Lung (tissue), 12 donors: ENCODE measurements around the gene TMCC2. TPM values are rescaled to one million over a fixed set of nuclear protein-coding genes. Genes with fewer than 3 reads are reported as not detected.

ENCODE experiments used
- ATAC-seq: fragments of 200-7000 bp; cut with Tn5 transposase; one replicate; pipeline ENCODE4 v1.9.1; 2020; ENCODE audit warnings: moderate number of reproducible peaks; ENCODE audit not compliant: insufficient read depth, low FRiP score
- DNase-seq, 3 donors: peaks; one replicate each; pipeline ENCODE4 v3.0.0-alpha.2; 2013 to 2017
- H3K27ac ChIP-seq, 2 donors: one replicate each; pipeline ENCODE4 v1.5.1; 2013; ENCODE audit warnings: mild to moderate bottlenecking in 2 of 2, moderate library complexity in 2 of 2, control low read depth in 1 of 2, inconsistent platforms in 1 of 2, low read depth in 1 of 2, low read length in 1 of 2
- H3K27me3 ChIP-seq, 3 donors: one replicate each; pipeline ENCODE4 v1.5.1; 2013; ENCODE audit warnings: low read length in 2 of 3; ENCODE audit not compliant: control insufficient read depth in 3 of 3, insufficient read depth in 3 of 3
- H3K36me3 ChIP-seq, 4 donors: one replicate each; pipeline ENCODE4 v1.5.1; 2013; ENCODE audit warnings: low read length in 4 of 4, mild to moderate bottlenecking in 1 of 4, moderate library complexity in 1 of 4; ENCODE audit not compliant: control insufficient read depth in 4 of 4, insufficient read depth in 4 of 4
- H3K4me1 ChIP-seq, 5 donors: one replicate each; pipeline ENCODE4 v1.5.1; 2013; ENCODE audit warnings: low read length in 5 of 5, mild to moderate bottlenecking in 2 of 5, moderate library complexity in 1 of 5; ENCODE audit not compliant: control insufficient read depth in 5 of 5, insufficient read depth in 5 of 5
- H3K4me3 ChIP-seq: one replicate; pipeline ENCODE4 v1.5.1; 2013; ENCODE audit warnings: mild to moderate bottlenecking, control low read depth, moderate library complexity
- H3K9ac ChIP-seq, 2 donors: one replicate each; pipeline ENCODE4 v1.5.1; 2013; ENCODE audit warnings: low read length in 2 of 2, control low read depth in 1 of 2; ENCODE audit not compliant: insufficient read depth in 1 of 2
- H3K9me3 ChIP-seq, 4 donors: one replicate each; pipeline ENCODE4 v1.5.1; 2013; ENCODE audit warnings: low read length in 3 of 4, mild to moderate bottlenecking in 1 of 4, moderate library complexity in 1 of 4; ENCODE audit not compliant: control insufficient read depth in 4 of 4, insufficient read depth in 3 of 4
- WGBS, 2 donors: extraction: QIAGEN DNeasy Blood & Tissue Kit; methylation state at CpG; one replicate each; pipeline ENCODE4 v1.1.7; 2013; 5-methylcytosine and 5-hydroxymethylcytosine counted together
- polyA plus RNA-seq, 2 donors: library from polyadenylated mRNA; stranded (reverse); fragments of 200-250 nt; gene quantifications; one replicate each; pipeline ENCODE4 v1.2.1, GENCODE V29; 2013
- total RNA-seq, 2 donors: library from RNA; depleted of rRNA in 1 of 2; stranded (reverse); fragments of >200 nt in 1 of 2; gene quantifications; one replicate each; pipeline ENCODE4 v1.2.1, GENCODE V29; 2014 to 2021
- TF ChIP-seq, protein P1 (sequence below): IDR thresholded peaks from 2 replicates; pipeline ENCODE4 v1.5.1; 2012; ENCODE audit warnings: mild to moderate bottlenecking; ENCODE audit errors: control extremely low read depth, extremely low read depth
- donor health status: control.
- donor health status: control.
- donor health status: Bipolar disorder and iron deficiency.
- donor health status: healthy.
- donor health status: DM: yes; HTN: yes; CAD: no.

Gene TMCC2
- total and polyA plus RNA-seq, 4 donors: 1.9 to 27.0 (median 2.4) TPM

- no peak overlapping the region for H3K9ac ChIP-seq
- 92 to 94% methylated on average over 48 of the region's 48 CpGs for WGBS, 2 donors
- no peak overlapping the region for H3K27ac ChIP-seq
- H3K4me1 ChIP-seq: peaks cover 0 to 12% (median 5%) of the 10 kb centered on the region in 5 donors
- TF ChIP-seq, protein P1, sequence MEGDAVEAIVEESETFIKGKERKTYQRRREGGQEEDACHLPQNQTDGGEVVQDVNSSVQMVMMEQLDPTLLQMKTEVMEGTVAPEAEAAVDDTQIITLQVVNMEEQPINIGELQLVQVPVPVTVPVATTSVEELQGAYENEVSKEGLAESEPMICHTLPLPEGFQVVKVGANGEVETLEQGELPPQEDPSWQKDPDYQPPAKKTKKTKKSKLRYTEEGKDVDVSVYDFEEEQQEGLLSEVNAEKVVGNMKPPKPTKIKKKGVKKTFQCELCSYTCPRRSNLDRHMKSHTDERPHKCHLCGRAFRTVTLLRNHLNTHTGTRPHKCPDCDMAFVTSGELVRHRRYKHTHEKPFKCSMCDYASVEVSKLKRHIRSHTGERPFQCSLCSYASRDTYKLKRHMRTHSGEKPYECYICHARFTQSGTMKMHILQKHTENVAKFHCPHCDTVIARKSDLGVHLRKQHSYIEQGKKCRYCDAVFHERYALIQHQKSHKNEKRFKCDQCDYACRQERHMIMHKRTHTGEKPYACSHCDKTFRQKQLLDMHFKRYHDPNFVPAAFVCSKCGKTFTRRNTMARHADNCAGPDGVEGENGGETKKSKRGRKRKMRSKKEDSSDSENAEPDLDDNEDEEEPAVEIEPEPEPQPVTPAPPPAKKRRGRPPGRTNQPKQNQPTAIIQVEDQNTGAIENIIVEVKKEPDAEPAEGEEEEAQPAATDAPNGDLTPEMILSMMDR: no peak
- DNase-seq (no peak), ATAC-seq (no peak)
- peaks cover 0 to 10% (median 0%) of the 10 kb centered on the region in 4 donors for H3K36me3 ChIP-seq
- H3K4me3 ChIP-seq: no peak overlapping the region
- H3K9me3 ChIP-seq: no peaks in the 10 kb centered on the region
- H3K27me3 ChIP-seq: no peaks in the 10 kb centered on the region
Measured at GRCh38 chr1:205268846-205269680, 41.3 kb downstream of the TMCC2 start.

DNA sequence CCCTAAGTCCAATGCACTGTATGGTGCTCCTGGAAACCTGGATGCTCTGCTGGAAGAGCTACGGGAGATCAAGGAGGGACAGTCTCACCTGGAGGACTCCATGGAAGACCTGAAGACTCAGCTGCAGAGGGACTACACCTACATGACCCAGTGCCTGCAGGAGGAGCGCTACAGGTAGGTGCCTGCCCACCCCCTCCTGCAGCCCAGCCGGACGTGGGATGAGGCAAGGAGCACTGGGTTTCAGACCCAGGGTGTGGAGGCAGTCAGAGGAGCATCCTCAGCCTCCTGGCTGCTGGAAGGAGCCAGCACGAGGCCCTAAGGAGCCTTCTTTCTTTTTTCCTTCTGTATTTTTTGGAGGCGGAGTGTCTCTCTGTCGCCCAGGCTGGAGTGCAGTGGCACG lies 42.0 kb downstream of the TMCC2 start:
- ATAC-seq (no peak), DNase-seq (no peak)
- H3K4me3 ChIP-seq: no peak overlapping the region
- peaks cover 0 to 12% (median 5%) of the 10 kb centered on the region in 5 donors for H3K4me1 ChIP-seq
- TF ChIP-seq, protein P1: no peak
- no peaks in the 10 kb centered on the region for H3K9me3 ChIP-seq
- H3K9ac ChIP-seq: no peak overlapping the region
- H3K27ac ChIP-seq: no peak overlapping the region
- H3K36me3 ChIP-seq: peaks cover 0 to 10% (median 0%) of the 10 kb centered on the region in 4 donors
- WGBS, 2 donors: 92 to 93% methylated on average over 8 of the region's 8 CpGs
- no peaks in the 10 kb centered on the region for H3K27me3 ChIP-seq

- Histone ChIP-seq H3K27me3 (no peaks in the 10 kb centered on the region), H3K9me3 (no peaks in the 10 kb centered on the region), H3K27ac (no peak overlapping the region), H3K4me1 (peaks cover 0 to 12% (median 5%) of the 10 kb centered on the region in 5 donors), H3K36me3 (peaks cover 0 to 10% (median 0%) of the 10 kb centered on the region in 4 donors), H3K9ac (no peak overlapping the region), H3K4me3 (no peak overlapping the region)
- WGBS, 2 donors: 86 to 87% methylated on average over 7 of the region's 7 CpGs
- TF ChIP-seq, protein P1: no peak
- DNase-seq (no peak), ATAC-seq (no peak)
Measured at GRCh38 chr1:205270271-205270670, 42.5 kb downstream of the TMCC2 start.
